Suprapubic skin (tissue), 3 donors: ENCODE data around the gene PACRG.

Source experiments
- POLR2A ChIP-seq, 2 donors: fragments of 450-650 bp; IDR thresholded peaks; one replicate each; pipeline ENCODE4 v1.6.1; 2017; ENCODE audit warnings: antibody characterized with exemption in 2 of 2, mild to moderate bottlenecking in 2 of 2, moderate library complexity in 2 of 2
- TF ChIP-seq, protein P1 (sequence below), 2 donors: fragments of 200-600 bp in 1 of 2; fragments of 450-650 bp in 1 of 2; sonication (generic) in 1 of 2; IDR thresholded peaks; one replicate each; pipeline ENCODE4 v1.5.1; 2016 to 2019; ENCODE audit warnings: antibody characterized with exemption in 2 of 2, mild to moderate bottlenecking in 1 of 2, moderate library complexity in 1 of 2

DNA sequence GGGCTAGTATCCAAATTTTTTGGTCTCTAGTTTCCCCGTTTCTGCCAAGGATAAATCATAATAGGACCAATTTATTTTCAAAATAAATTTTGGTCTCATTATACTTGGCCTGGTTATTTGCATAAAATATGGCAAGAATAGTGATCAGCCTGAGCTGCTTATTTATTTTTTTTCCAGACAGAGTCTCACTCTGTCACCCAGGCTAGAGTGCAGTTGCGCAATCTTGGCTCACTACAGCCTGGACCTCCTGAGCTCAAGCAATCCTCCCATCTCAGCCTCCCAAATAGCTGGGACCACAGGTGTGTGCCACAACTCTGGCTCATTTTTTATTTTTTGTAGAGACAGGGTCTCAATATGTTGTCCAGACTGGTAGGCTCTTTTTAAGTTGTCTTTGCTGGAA is 329.5 kb downstream of the PACRG start:
- TF ChIP-seq, protein P1, sequence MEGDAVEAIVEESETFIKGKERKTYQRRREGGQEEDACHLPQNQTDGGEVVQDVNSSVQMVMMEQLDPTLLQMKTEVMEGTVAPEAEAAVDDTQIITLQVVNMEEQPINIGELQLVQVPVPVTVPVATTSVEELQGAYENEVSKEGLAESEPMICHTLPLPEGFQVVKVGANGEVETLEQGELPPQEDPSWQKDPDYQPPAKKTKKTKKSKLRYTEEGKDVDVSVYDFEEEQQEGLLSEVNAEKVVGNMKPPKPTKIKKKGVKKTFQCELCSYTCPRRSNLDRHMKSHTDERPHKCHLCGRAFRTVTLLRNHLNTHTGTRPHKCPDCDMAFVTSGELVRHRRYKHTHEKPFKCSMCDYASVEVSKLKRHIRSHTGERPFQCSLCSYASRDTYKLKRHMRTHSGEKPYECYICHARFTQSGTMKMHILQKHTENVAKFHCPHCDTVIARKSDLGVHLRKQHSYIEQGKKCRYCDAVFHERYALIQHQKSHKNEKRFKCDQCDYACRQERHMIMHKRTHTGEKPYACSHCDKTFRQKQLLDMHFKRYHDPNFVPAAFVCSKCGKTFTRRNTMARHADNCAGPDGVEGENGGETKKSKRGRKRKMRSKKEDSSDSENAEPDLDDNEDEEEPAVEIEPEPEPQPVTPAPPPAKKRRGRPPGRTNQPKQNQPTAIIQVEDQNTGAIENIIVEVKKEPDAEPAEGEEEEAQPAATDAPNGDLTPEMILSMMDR (IDR thresholded peaks at IDR 0.05) = no peak
- no peak for TF ChIP-seq POLR2A (IDR thresholded peaks at IDR 0.05)
